Esophagus muscularis mucosa (tissue), 3 donors: ENCODE data around the gene EMILIN3.
A peak's percentile ranks its signal among the peaks of the same experiment; 100 is the strongest.

Experiments used
- POLR2A ChIP-seq: fragments of 450-650 bp; IDR thresholded peaks from one replicate; pipeline ENCODE4 v1.6.1; 2017; ENCODE audit warnings: antibody characterized with exemption, moderate library complexity, mild to moderate bottlenecking, low read depth
- POLR2AphosphoS5 ChIP-seq, 2 donors: sonication (generic); formaldehyde crosslinking; IDR thresholded peaks; one replicate each; pipeline ENCODE4 v1.6.1; 2017; ENCODE audit warnings: antibody characterized with exemption in 2 of 2
- TF ChIP-seq, protein P1 (sequence below), 3 experiments: fragments of 200-600 bp in 2 of 3; fragments of 450-650 bp in 1 of 3; sonication (generic) in 2 of 3; IDR thresholded peaks; one replicate each; pipeline ENCODE4 v1.5.1; 2017 to 2019; ENCODE audit warnings: antibody characterized with exemption in 3 of 3, mild to moderate bottlenecking in 2 of 3, moderate library complexity in 1 of 3

GRCh38 chr20:41387444-41387851 is 20.8 kb upstream of the EMILIN3 start:
- TF ChIP-seq, protein P1, sequence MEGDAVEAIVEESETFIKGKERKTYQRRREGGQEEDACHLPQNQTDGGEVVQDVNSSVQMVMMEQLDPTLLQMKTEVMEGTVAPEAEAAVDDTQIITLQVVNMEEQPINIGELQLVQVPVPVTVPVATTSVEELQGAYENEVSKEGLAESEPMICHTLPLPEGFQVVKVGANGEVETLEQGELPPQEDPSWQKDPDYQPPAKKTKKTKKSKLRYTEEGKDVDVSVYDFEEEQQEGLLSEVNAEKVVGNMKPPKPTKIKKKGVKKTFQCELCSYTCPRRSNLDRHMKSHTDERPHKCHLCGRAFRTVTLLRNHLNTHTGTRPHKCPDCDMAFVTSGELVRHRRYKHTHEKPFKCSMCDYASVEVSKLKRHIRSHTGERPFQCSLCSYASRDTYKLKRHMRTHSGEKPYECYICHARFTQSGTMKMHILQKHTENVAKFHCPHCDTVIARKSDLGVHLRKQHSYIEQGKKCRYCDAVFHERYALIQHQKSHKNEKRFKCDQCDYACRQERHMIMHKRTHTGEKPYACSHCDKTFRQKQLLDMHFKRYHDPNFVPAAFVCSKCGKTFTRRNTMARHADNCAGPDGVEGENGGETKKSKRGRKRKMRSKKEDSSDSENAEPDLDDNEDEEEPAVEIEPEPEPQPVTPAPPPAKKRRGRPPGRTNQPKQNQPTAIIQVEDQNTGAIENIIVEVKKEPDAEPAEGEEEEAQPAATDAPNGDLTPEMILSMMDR (IDR thresholded peaks at IDR 0.05): peak in 1 of 3 experiments; percentile 5
- TF ChIP-seq POLR2A (no peak), POLR2AphosphoS5 (IDR thresholded peaks at IDR 0.05) (no peak)
